ENCODE data around the gene AMMECR1. TPM values are rescaled to one million over a fixed set of nuclear protein-coding genes. Genes with fewer than 3 reads are reported as not detected.

AMMECR1 gene
- total and polyA plus RNA-seq, 2 of the 8 experiments (the other 6 are each of a cell fraction or from before 2014, with no cell fraction given), result 10.2 to 21.2 TPM

DNA sequence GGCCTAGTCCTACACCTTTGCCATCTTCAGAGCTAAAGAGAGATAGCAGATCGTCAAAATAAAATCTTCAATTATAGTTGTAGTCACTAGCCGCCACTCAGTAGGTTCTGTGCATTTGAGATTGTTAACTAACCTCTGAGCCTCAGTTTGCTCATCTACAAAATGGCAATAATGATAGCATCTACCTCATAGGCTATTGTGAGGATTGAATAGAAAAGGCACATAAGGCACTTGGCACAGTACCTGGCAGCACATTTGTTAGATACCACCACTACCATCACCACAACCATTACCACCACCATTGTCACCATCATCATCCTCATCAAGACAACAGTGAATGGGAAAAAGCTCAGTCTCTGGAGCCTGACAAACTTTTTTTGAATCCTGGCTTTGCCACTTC is 134.6 kb downstream of the AMMECR1 start:
- FAIRE-seq, result no peak

More for the DNA sequence above, 134.6 kb downstream of the AMMECR1 start:
- H3K23me2 ChIP-seq (ENCODE audit: low read depth, low read length), result no peaks in the 10 kb centered on the region; the same call in 1 of the 2 replicates
- H3K79me2 ChIP-seq (ENCODE audit: control insufficient read depth in 1 of 2, insufficient read depth in 2 of 2, low read length in 2 of 2), result no peaks in the 10 kb centered on the region
- no peak overlapping the region for H3K14ac ChIP-seq (ENCODE audit: insufficient read length)
- no peaks in the 10 kb centered on the region for H3K27me3 ChIP-seq (replicated peaks in 1 of 4; ENCODE audit: control insufficient read depth in 3 of 4, extremely low read depth in 1 of 4, insufficient read depth in 3 of 4, low read length in 3 of 4)
- no peak overlapping the region for H2BK12ac ChIP-seq (ENCODE audit: low read depth, low read length)
- 100% methylated on average over 1 of the region's 2 CpGs; no CpG with 5 or more reads in 1 of the 2 experiments for WGBS, 2 experiments (ENCODE audit: extremely low coverage in 1 of 2, insufficient coverage in 1 of 2, insufficient read length in 1 of 2, insufficient replicate concordance in 2 of 2, low coverage in 1 of 2, low lambda C conversion rate in 2 of 2, missing lambda C conversion rate in 1 of 2)
- no peak overlapping the region for H2BK5ac ChIP-seq (ENCODE audit: low read depth, low read length)
- no peak overlapping the region for H3K18ac ChIP-seq (ENCODE audit: extremely low read depth, low read length)
- no peaks in the 10 kb centered on the region; a peak in 2 of 7 replicates for H3K4me1 ChIP-seq (replicated peaks in 1 of 4; ENCODE audit: control insufficient read depth in 3 of 4, insufficient read depth in 4 of 4, low read length in 3 of 4)
- no peak overlapping the region for H3K4me2 ChIP-seq (ENCODE audit: insufficient read depth in 1 of 2, low read depth in 2 of 2, low read length in 2 of 2)
- no peaks in the 10 kb centered on the region for H3K9me3 ChIP-seq (ENCODE audit: insufficient read depth in 2 of 2, low read depth in 1 of 2, low read length in 1 of 2)
- H2BK120ac ChIP-seq (replicated peaks; ENCODE audit: low read depth, low read length), result no peak overlapping the region
- H3K27ac ChIP-seq (ENCODE audit: low read depth, low read length), result no peak overlapping the region
- POLR2A ChIA-PET (ENCODE audit: partially characterized antibody), result no interaction called here
- H3K9ac ChIP-seq (replicated peaks in 1 of 4; ENCODE audit: extremely low read depth in 1 of 4, low read depth in 3 of 4, low read length in 3 of 4), result no peak overlapping the region
- CTCF ChIA-PET (ENCODE audit: partially characterized antibody), result interaction anchor here (1.8 to 34.1 kb wide), 3 partner anchors 15 to 228 kb away, joined by 6 to 742 read pairs (median 18); no protein-coding TSS in a partner anchor
- H2BK20ac ChIP-seq (ENCODE audit: low read length), result no peak overlapping the region
- no peak overlapping the region for H2AK5ac ChIP-seq (ENCODE audit: low read depth, low read length)
- H2AFZ ChIP-seq (ENCODE audit: low read length), result no peak overlapping the region
- no peaks in the 10 kb centered on the region for H3K79me1 ChIP-seq (ENCODE audit: low read depth, low read length)
- no peak for TF ChIP-seq TBP (IDR thresholded peaks at IDR 0.05; ENCODE audit: low read depth, low read length)
- DNase-seq (ENCODE audit: low read depth in 1 of 2, low spot score in 2 of 2), result no peak
- no peaks in the 10 kb centered on the region for H4K20me1 ChIP-seq (replicated peaks in 1 of 2; ENCODE audit: control insufficient read depth in 1 of 2, insufficient read depth in 2 of 2, low read length in 2 of 2)
- no peak overlapping the region for H3K4ac ChIP-seq (replicated peaks; ENCODE audit: insufficient read length, low read depth, low read length)
- H3K23ac ChIP-seq (ENCODE audit: insufficient read length), result no peak overlapping the region
- H4K8ac ChIP-seq (ENCODE audit: extremely low read depth, insufficient read depth, low read length), result no peak overlapping the region
- no peak overlapping the region for H3K56ac ChIP-seq (replicated peaks; ENCODE audit: insufficient read length, low read depth, low read length)
- H4K91ac ChIP-seq (replicated peaks; ENCODE audit: insufficient read length, low read length), result no peak overlapping the region
- H3K36me3 ChIP-seq (ENCODE audit: control insufficient read depth in 2 of 4, insufficient read depth in 4 of 4, low read length in 3 of 4), result no peaks in the 10 kb centered on the region
- no peak overlapping the region for H3K4me3 ChIP-seq (ENCODE audit: extremely low read depth in 1 of 4, insufficient read depth in 2 of 4, low read depth in 3 of 4, low read length in 4 of 4)
- no peak overlapping the region for H4K5ac ChIP-seq (ENCODE audit: insufficient read length, low read depth, low read length)
- H2BK15ac ChIP-seq (ENCODE audit: low read length), result no peak overlapping the region
